Measurements from ENCODE around the gene ZNF318.

Gene ZNF318

GRCh38 chr6:43299338-43300293, 69.8 kb downstream of the ZNF318 start:
- DNase-seq, result no peak

GRCh38 chr6:43298565-43299337, 70.7 kb downstream of the ZNF318 start:
- DNase-seq, result no peak

GRCh38 chr6:43297644-43298564, 71.5 kb downstream of the ZNF318 start, which contains the start of gene SLC22A7:
TSS of gene SLC22A7 (plus strand) at chr6:43298260. CDS start at chr6:43298359, 99 bp downstream.
- DNase-seq, result no peak

- no peak for DNase-seq
Measured at GRCh38 chr6:43296780-43297497, 72.5 kb downstream of the ZNF318 start.

DNA sequence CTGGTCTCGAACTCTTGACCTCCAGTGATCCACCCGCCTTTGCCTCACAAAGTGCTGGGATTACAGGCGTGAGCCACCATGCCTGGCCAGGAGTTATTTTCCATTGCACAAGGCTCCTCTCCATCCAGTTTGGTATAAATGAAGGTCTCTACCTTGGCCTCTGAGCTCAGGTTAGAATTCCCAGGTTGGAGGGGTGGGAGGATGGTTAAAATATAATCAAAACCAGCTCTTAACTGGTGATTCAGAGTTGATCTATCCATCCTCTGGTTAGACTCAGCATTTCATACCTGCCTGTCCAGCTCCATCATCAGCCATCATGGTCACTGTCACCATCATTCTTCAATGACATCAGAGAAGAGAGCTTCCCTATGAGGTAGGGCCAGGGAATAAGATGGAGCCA, 74.0 kb downstream of the ZNF318 start:
- DNase-seq, result no peak

- no peak for DNase-seq
Measured at GRCh38 chr6:43294536-43294935, 74.9 kb downstream of the ZNF318 start.

- no peak for DNase-seq
Measured at GRCh38 chr6:43293698-43294097, 75.7 kb downstream of the ZNF318 start.

GRCh38 chr6:43292763-43293318, 76.6 kb downstream of the ZNF318 start:
- no peak for DNase-seq

DNA sequence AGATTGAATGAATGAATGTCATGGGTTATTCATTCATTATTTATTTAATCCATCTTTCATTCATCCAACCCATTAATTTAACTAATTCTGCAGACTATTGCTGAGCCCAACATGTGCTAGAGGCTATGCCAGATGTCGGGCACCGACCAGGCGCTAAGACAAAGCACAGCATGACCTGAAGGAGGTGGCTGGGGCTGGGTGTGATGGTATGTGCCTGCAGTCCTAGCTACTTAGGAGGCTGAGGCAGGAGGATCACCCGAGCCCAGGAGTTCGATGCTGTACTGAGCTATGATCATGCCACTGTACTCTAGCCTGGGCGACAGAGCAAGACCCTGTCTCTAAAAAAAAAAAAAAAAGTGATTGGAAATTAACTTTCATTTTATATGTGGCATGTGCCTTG, 77.1 kb downstream of the ZNF318 start:
- no peak for DNase-seq

DNA sequence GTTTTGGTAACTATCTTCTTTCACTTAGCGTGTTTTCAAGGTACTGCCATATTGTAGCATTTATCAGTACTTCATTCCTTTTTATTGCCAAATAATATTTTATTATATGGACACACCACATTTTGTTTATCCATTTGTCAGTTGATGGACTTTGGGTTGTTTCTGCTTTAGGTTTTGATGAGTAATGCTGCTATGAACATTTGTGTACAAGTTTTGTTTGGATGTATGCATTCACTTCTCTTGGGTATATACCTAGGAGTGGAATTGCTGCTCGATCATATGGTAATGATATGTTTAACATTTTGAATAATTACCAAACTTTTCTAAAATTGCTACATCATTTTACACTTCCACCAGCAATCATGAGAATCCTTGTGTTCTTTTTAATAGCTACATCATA, 77.7 kb downstream of the ZNF318 start:
- no peak for DNase-seq

DNA sequence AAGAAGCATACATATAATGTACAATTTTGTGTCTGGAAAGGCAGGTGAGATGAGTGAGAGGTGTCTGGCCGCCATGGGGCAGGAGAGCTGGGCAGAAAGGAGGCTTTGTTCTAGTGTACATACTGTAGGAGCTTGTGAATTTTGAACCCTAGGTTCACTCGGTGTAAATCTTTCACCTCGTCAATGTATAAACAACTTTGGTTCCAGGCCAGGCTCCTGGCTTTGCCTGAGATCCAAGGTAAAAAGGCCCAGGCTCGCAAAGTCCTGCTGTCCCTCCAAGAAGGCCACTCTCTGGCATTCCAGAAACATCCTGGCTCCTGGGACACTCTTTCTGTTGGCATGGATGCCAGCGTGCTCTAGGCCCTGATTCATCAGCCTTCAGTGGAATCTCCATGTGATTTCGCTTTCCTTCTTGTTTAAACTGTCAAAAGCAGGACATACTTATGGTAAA, 78.5 kb downstream of the ZNF318 start:
- DNase-seq, result no peak

DNA sequence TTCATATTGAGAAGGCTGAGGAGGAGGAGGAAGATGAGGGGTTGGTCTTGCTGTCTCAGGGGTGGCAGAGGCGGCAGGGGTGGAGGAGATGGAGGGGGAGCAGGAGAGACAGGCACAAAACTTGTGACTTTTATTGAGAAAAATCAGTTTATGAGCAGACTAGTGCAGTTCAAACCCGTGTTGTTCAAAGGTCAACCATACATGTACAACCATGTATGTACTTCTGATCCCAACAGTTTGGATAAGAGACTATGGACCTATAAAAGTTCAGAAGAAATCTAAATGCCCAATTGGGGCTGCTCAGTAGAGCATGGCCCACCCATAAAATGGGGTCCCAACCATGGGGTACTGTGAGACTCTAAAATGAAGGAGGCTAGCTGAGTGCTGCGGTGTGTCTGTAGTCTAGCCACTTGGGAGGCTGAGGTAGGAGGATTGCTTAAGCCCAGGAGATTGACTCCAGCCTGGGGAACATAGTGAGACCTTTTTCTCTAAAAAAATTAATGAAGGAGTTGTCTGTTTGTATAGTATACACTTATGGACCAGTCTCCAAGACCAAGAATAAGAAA, 79.0 kb downstream of the ZNF318 start:
- DNase-seq, result no peak

DNA sequence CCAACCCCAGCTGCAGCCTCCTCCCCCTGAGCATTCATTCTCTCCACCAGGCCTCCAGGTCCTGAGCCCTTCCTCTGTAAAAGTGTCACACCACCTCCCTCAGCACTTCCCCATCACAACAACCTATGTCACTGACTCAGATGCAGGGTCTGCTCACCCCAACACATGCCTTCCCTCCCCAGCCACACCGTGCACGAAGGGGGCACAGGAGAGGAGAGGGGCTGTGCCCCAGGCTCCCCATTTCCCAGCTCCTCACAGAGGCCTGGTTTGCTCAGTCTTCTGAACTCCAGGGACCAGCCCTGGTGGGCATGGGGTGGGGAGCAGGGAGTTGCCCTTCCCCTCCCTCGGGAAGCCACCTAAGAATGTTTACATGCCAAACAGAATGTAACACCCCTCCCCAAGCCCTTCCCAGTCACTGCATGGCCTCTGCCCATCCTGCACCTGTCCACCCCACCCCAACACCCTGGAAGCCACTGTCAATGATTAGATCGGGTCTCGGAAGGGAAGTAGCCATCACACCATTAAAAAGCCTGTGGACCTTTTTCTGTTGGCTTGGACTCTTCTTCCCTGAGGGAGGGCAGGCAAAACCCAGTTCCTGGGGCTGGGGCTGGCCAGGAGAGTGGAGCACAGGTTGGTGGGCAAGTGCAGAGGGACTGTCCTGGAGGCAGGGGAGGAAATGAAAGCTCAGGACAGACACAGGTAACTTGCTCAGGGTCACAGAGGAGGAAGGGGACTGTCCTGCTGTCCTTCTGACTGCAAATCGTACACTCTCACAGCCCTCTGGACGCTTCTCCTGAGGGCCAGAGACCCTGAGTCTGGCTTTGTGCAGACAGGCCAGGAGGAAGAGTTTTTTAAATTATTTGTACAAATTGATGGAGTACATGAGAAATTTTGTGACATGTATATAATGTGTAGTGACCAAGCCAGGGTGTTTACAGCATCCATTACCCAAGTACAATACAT, 81.4 kb downstream of the ZNF318 start:
- DNase-seq, result no peak

DNA sequence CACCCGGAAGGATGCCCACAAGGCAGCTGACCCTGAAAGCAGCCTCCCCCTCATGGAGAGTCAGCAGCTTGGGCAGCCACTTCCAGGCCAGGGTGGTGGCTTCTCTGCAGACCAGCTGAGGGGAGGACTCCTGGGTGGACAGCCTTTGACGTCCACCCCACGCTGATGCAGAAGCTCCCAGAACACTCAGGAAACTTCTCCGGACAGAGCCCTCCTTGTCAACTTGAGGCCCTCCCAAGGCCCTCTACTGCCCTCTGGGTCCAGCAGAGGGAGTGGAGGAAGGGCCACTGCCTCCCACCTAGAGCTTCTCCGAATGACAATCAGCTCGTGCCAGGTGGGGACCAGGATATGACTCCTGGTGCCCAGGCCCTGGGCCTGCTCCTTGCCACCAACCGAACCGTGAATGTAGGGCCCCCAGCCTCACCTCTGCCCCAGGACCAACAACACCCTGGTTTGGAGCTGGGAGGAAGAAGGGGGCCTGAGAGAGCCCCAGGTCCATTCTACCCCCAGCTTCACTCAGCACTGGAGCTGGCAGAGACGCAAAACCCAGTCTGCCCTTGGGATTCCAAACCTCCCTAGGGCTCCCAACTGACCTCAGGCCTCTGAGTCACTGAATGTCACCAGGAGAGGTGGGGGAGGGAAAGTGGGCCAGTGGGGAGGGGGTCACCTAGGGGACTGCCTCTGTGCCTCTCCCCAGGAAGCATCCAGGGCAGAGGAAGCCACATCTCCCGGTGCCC, 82.3 kb downstream of the ZNF318 start:
- DNase-seq, result no peak

- DNase-seq, result no peak
Measured at GRCh38 chr6:43286456-43286979, 82.9 kb downstream of the ZNF318 start.
